GM12875 (cell line): ENCODE results near the gene PCDH8.

Experiments used
- H3K4me3 ChIP-seq: one replicate; pipeline ENCODE4 v1.5.1; 2011; ENCODE audit warnings: low read depth, low read length, control low read depth
- CTCF ChIP-seq: IDR thresholded peaks from 2 replicates; pipeline ENCODE4 v1.5.1; 2011; ENCODE audit warnings: low read depth, mild to moderate bottlenecking, control low read depth, inconsistent platforms, low read length, moderate library complexity, borderline replicate concordance; ENCODE audit not compliant: insufficient read depth

Gene PCDH8

GRCh38 chr13:52800856-52801255 is 47.6 kb downstream of the PCDH8 start:
- H3K4me3 ChIP-seq: no peak overlapping the region
- no peak for TF ChIP-seq CTCF

GRCh38 chr13:52798770-52799430 is 49.5 kb downstream of the PCDH8 start:
- no peak for TF ChIP-seq CTCF
- H3K4me3 ChIP-seq: no peak overlapping the region

- no peak for TF ChIP-seq CTCF
Measured at GRCh38 chr13:52797176-52797575, 51.3 kb downstream of the PCDH8 start.

GRCh38 chr13:52794589-52794988 is 53.9 kb downstream of the PCDH8 start:
- TF ChIP-seq CTCF: no peak
- H3K4me3 ChIP-seq: no peak overlapping the region

More at GRCh38 chr13:52797176-52797575, 51.3 kb downstream of the PCDH8 start:
- H3K4me3 ChIP-seq: no peak overlapping the region

GRCh38 chr13:52793515-52794061 is 54.9 kb downstream of the PCDH8 start:
- TF ChIP-seq CTCF: no peak
- H3K4me3 ChIP-seq: no peak overlapping the region
